HAP-1 (cell line): ENCODE results near the gene DDIT3.

Experiments used
- DNase-seq, 2 experiments: peaks; one replicate each; pipeline ENCODE4 v3.0.0-alpha.2; 2016 to 2020; ENCODE audit warnings: low spot score in 2 of 2
- H3K27me3 ChIP-seq: fragments of 250-450 bp; sonication (Bioruptor Pico); 2 replicates; pipeline ENCODE4 v1.5.1; 2020; ENCODE audit warnings: low read depth, mild to moderate bottlenecking, moderate library complexity
- H3K36me3 ChIP-seq: fragments of 250-450 bp; sonication (Bioruptor Pico); replicated peaks from 2 replicates; pipeline ENCODE4 v1.5.1; 2020; ENCODE audit warnings: mild to moderate bottlenecking
- H3K4me1 ChIP-seq: fragments of 250-450 bp; sonication (Bioruptor Pico); 2 replicates; pipeline ENCODE4 v1.5.1; 2020; ENCODE audit warnings: mild to moderate bottlenecking
- H3K4me3 ChIP-seq: fragments of 250-450 bp; sonication (Bioruptor Pico); 2 replicates; pipeline ENCODE4 v1.5.1; 2020; ENCODE audit warnings: mild to moderate bottlenecking, moderate library complexity
- H3K9me3 ChIP-seq: fragments of 250-450 bp; sonication (Bioruptor Pico); 2 replicates; pipeline ENCODE4 v1.5.1; 2020; ENCODE audit warnings: mild to moderate bottlenecking, moderate library complexity
- in situ Hi-C: fragments of 300-500 bp; cut with MboI; formaldehyde crosslinking; loops from 3 replicates; pipeline ENCODE4 v1.14.3; 2020; ENCODE audit warnings: low sequenced_read_pairs, inconsistent platforms, mixed read lengths

DDIT3 gene

GRCh38 chr12:57473886-57474285, 46.4 kb downstream of the DDIT3 start:
- in situ Hi-C loops = no loop called here
- H3K4me1 ChIP-seq = no peaks in the 10 kb centered on the region
- peaks cover 67% of the 10 kb centered on the region for H3K27me3 ChIP-seq
- H3K36me3 ChIP-seq = no peaks in the 10 kb centered on the region
- no peak for DNase-seq
- no peaks in the 10 kb centered on the region for H3K9me3 ChIP-seq
- no peak overlapping the region for H3K4me3 ChIP-seq

GRCh38 chr12:57473392-57473791, 46.9 kb downstream of the DDIT3 start:
- Histone ChIP-seq H3K9me3 (no peaks in the 10 kb centered on the region), H3K27me3 (peaks cover 62% of the 10 kb centered on the region), H3K36me3 (no peaks in the 10 kb centered on the region), H3K4me3 (no peak overlapping the region), H3K4me1 (no peaks in the 10 kb centered on the region)
- DNase-seq = no peak
- in situ Hi-C loops = no loop called here

GRCh38 chr12:57472391-57472790, 47.9 kb downstream of the DDIT3 start:
- H3K9me3 ChIP-seq = no peaks in the 10 kb centered on the region
- H3K4me1 ChIP-seq = no peaks in the 10 kb centered on the region
- DNase-seq = no peak
- H3K36me3 ChIP-seq = no peaks in the 10 kb centered on the region
- H3K4me3 ChIP-seq = no peak overlapping the region
- H3K27me3 ChIP-seq = peaks cover 54% of the 10 kb centered on the region
- in situ Hi-C loops = no loop called here

- Histone ChIP-seq H3K27me3 (peaks cover 48% of the 10 kb centered on the region), H3K4me3 (no peak overlapping the region), H3K36me3 (no peaks in the 10 kb centered on the region), H3K4me1 (no peaks in the 10 kb centered on the region), H3K9me3 (no peaks in the 10 kb centered on the region)
- in situ Hi-C loops = no loop called here
- no peak for DNase-seq
Observed at GRCh38 chr12:57471661-57472060, 48.7 kb downstream of the DDIT3 start.

GRCh38 chr12:57470970-57471656, 49.2 kb downstream of the DDIT3 start:
- Histone ChIP-seq H3K9me3 (no peaks in the 10 kb centered on the region), H3K27me3 (peaks cover 43% of the 10 kb centered on the region), H3K4me1 (no peaks in the 10 kb centered on the region), H3K36me3 (no peaks in the 10 kb centered on the region), H3K4me3 (no peak overlapping the region)
- in situ Hi-C loops = no loop called here
- no peak for DNase-seq

- Histone ChIP-seq H3K9me3 (no peaks in the 10 kb centered on the region), H3K27me3 (peaks cover 36% of the 10 kb centered on the region), H3K36me3 (no peaks in the 10 kb centered on the region), H3K4me1 (no peaks in the 10 kb centered on the region), H3K4me3 (no peak overlapping the region)
- DNase-seq = no peak
- in situ Hi-C loops = no loop called here
Observed at GRCh38 chr12:57470286-57470969, 49.9 kb downstream of the DDIT3 start.

GRCh38 chr12:57469296-57470164, 50.8 kb downstream of the DDIT3 start:
- in situ Hi-C loops = no loop called here
- no peak for DNase-seq
- peaks cover 30% of the 10 kb centered on the region for H3K27me3 ChIP-seq
- no peaks in the 10 kb centered on the region for H3K9me3 ChIP-seq
- no peak overlapping the region for H3K4me3 ChIP-seq
- no peaks in the 10 kb centered on the region for H3K36me3 ChIP-seq
- H3K4me1 ChIP-seq = no peaks in the 10 kb centered on the region

GRCh38 chr12:57467915-57468314, 52.4 kb downstream of the DDIT3 start:
- no peaks in the 10 kb centered on the region for H3K9me3 ChIP-seq
- H3K4me3 ChIP-seq = no peak overlapping the region
- no peak for DNase-seq
- H3K4me1 ChIP-seq = peaks cover 1% of the 10 kb centered on the region; the same call in 1 of the 2 replicates
- H3K27me3 ChIP-seq = peaks cover 16% of the 10 kb centered on the region
- H3K36me3 ChIP-seq = no peaks in the 10 kb centered on the region
- in situ Hi-C loops = no loop called here

GRCh38 chr12:57467212-57467874, 53.0 kb downstream of the DDIT3 start:
- Histone ChIP-seq H3K27me3 (peaks cover 12% of the 10 kb centered on the region; the same call in 1 of the 2 replicates), H3K9me3 (no peaks in the 10 kb centered on the region), H3K4me3 (no peak overlapping the region), H3K36me3 (no peaks in the 10 kb centered on the region), H3K4me1 (peaks cover 5% of the 10 kb centered on the region; the same call in 1 of the 2 replicates)
- in situ Hi-C loops = no loop called here
- no peak for DNase-seq
